CD4-positive, alpha-beta T cell (primary cell): ENCODE measurements around the gene MYOD1. TPM values are rescaled to one million over a fixed set of nuclear protein-coding genes. Genes with fewer than 3 reads are reported as not detected.

Experiments
- ATAC-seq: fragments of 200-7000 bp; cut with Tn5 transposase; one replicate; pipeline ENCODE4 v1.10.0; 2022; ENCODE audit warnings: mild to moderate bottlenecking; ENCODE audit not compliant: poor library complexity
- CTCF ChIA-PET: fragments of 350-600 bp; sonication (Branson Sonifier 250); formaldehyde crosslinking; loops from one replicate; lab custom pipeline; 2021; ENCODE audit warnings: antibody characterized with exemption, inconsistent platforms; lab: Charles Lee
- POLR2A ChIA-PET: fragments of 350-600 bp; sonication (Branson Sonifier 250); formaldehyde crosslinking; loops from one replicate; lab custom pipeline; 2021; ENCODE audit warnings: antibody characterized with exemption, inconsistent platforms; lab: Charles Lee
- DNase-seq, 14 experiments: peaks; one replicate each; pipeline ENCODE4 v3.0.0-alpha.2; 2013 to 2020; ENCODE audit warnings: mixed read lengths in 2 of 14
- H3K27ac ChIP-seq, 2 donors: one replicate each; pipeline versions ENCODE4 v1.5.1 to v1.7.0; 2013; ENCODE audit warnings: low read length in 2 of 2, low read depth in 1 of 2, mild to moderate bottlenecking in 1 of 2
- H3K27me3 ChIP-seq, 2 experiments: 1 replicate in 1 of 2; 2 replicates in 1 of 2; pipeline versions ENCODE4 v1.6.1 to v1.7.0; 2013; ENCODE audit warnings: low read length in 2 of 2, control low read depth in 1 of 2, mild to moderate bottlenecking in 1 of 2, moderate library complexity in 1 of 2; ENCODE audit not compliant: insufficient read depth in 2 of 2, control insufficient read depth in 1 of 2
- H3K36me3 ChIP-seq: one replicate; pipeline ENCODE4 v1.6.1; 2013; ENCODE audit warnings: low read length, control low read depth; ENCODE audit not compliant: insufficient read depth
- H3K4me1 ChIP-seq: one replicate; pipeline ENCODE4 v1.6.1; 2013; ENCODE audit warnings: low read length, control low read depth; ENCODE audit not compliant: insufficient read depth
- H3K4me3 ChIP-seq: one replicate; pipeline ENCODE4 v1.5.1; 2013; ENCODE audit warnings: mild to moderate bottlenecking, low read length, moderate library complexity
- H3K9me3 ChIP-seq, 2 experiments: 1 replicate in 1 of 2; 2 replicates in 1 of 2; pipeline versions ENCODE4 v1.6.1 to v1.7.0; 2013; ENCODE audit warnings: low read length in 2 of 2, mild to moderate bottlenecking in 2 of 2, control low read depth in 1 of 2, moderate library complexity in 1 of 2; ENCODE audit not compliant: control insufficient read depth in 1 of 2, insufficient read depth in 1 of 2
- H3K27ac Mint-ChIP-seq: one replicate; pipeline ENCODE4 v1.8.0; 2020; ENCODE audit warnings: mixed read lengths
- H3K27me3 Mint-ChIP-seq: one replicate; pipeline ENCODE4 v1.8.0; 2021; ENCODE audit warnings: mixed read lengths
- H3K36me3 Mint-ChIP-seq: one replicate; pipeline ENCODE4 v1.8.0; 2021; ENCODE audit warnings: low read depth, mixed read lengths
- H3K4me1 Mint-ChIP-seq: one replicate; pipeline ENCODE4 v1.8.0; 2021; ENCODE audit warnings: low read depth, mixed read lengths
- H3K4me3 Mint-ChIP-seq: one replicate; pipeline ENCODE4 v1.8.0; 2020; ENCODE audit warnings: mild to moderate bottlenecking, mixed read lengths
- H3K9me3 Mint-ChIP-seq: one replicate; pipeline ENCODE4 v1.8.0; 2020; ENCODE audit warnings: mixed read lengths
- intact Hi-C, 2 experiments: fragments of 100-400 bp; cut with DNase I in 1 of 2; cut with micrococcal nuclease in 1 of 2; formaldehyde crosslinking; loops; one replicate each; pipeline versions ENCODE4 v1.15.1 to v1.9.0; 2023 to 2025; cut with DNase I, micrococcal nuclease
- total RNA-seq, 174 experiments: library from RNA in 2 of 174; stranded (reverse) in 2 of 174; gene quantifications; one replicate each; pipeline ENCODE4 v1.2.3 and lab custom pipeline; 2021 to 2026
- TF ChIP-seq, protein P1 (sequence below): fragments of 200-600 bp; IDR thresholded peaks from one replicate; pipeline ENCODE4 v1.8.0; 2022; ENCODE audit warnings: antibody characterized with exemption, mild to moderate bottlenecking

Gene MYOD1
- total RNA-seq, 2 experiments from 2014 or later, result not detected

DNA sequence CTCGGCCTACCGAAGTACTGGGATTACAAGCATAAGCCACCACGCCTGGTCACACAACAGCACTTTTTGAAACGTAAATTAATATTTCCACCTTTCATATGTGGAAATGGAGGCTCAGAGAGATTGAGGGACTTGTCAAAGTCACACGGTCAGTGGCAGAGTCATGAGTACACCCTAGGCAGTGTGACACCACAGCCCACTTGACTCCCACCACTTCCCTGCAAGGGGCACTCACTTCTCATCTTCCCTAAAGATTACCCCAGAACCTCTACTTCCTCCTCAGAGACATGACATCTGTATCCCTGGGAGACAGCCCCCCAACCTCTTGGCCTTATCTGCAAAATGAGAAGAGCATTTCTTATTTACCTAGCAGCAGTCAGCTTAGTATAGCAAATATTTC, 16.5 kb upstream of the MYOD1 start:
- intact Hi-C loops, result no loop called here
- Mint-ChIP-seq H3K4me3 (no peak overlapping the region), H3K27me3 (peaks cover 26% of the 10 kb centered on the region), H3K27ac (no peak overlapping the region), H3K36me3 (no peaks in the 10 kb centered on the region), H3K4me1 (no peaks in the 10 kb centered on the region), H3K9me3 (no peaks in the 10 kb centered on the region)
- peaks cover 0 to 3% of the 10 kb centered on the region in 2 experiments for H3K9me3 ChIP-seq
- H3K36me3 ChIP-seq, result no peaks in the 10 kb centered on the region
- no peak overlapping the region for H3K27ac ChIP-seq
- no peaks in the 10 kb centered on the region for H3K4me1 ChIP-seq
- TF ChIP-seq, protein P1, sequence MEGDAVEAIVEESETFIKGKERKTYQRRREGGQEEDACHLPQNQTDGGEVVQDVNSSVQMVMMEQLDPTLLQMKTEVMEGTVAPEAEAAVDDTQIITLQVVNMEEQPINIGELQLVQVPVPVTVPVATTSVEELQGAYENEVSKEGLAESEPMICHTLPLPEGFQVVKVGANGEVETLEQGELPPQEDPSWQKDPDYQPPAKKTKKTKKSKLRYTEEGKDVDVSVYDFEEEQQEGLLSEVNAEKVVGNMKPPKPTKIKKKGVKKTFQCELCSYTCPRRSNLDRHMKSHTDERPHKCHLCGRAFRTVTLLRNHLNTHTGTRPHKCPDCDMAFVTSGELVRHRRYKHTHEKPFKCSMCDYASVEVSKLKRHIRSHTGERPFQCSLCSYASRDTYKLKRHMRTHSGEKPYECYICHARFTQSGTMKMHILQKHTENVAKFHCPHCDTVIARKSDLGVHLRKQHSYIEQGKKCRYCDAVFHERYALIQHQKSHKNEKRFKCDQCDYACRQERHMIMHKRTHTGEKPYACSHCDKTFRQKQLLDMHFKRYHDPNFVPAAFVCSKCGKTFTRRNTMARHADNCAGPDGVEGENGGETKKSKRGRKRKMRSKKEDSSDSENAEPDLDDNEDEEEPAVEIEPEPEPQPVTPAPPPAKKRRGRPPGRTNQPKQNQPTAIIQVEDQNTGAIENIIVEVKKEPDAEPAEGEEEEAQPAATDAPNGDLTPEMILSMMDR, result no peak
- no peak overlapping the region for H3K4me3 ChIP-seq
- ChIA-PET POLR2A (no interaction called here), CTCF (no interaction called here)
- H3K27me3 ChIP-seq, result peaks cover 4 to 9% of the 10 kb centered on the region in 2 experiments
- no peak for ATAC-seq
- no peak for DNase-seq

DNA sequence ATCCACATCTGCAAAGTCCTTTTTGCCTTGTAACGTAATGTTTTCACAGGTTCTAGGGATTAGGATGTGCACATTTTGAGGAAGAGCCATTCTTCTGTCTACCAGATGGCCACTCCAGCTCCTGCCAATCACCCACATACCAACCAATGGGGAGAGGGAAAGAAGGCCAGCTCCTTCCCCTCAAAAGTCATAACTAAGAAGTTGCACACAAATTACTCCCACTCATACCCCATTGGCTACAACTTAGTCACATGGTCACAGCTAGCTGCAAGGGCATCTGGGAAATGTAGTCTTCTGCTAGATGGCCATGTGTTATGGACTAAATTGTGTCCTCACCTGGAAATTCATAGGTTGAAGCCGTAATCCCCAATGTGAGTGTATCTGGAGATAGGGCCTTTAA, 15.4 kb upstream of the MYOD1 start:
- no peak for DNase-seq
- peaks cover 17% of the 10 kb centered on the region for H3K27me3 Mint-ChIP-seq
- Histone ChIP-seq H3K4me3 (no peak overlapping the region), H3K4me1 (no peaks in the 10 kb centered on the region), H3K27ac (no peak overlapping the region), H3K27me3 (peaks cover 3 to 4% of the 10 kb centered on the region in 2 experiments), H3K9me3 (peaks cover 0 to 2% of the 10 kb centered on the region in 2 experiments), H3K36me3 (no peaks in the 10 kb centered on the region)
- ATAC-seq, result no peak
- H3K27ac Mint-ChIP-seq, result no peak overlapping the region
- CTCF ChIA-PET, result no interaction called here
- TF ChIP-seq, protein P1, result no peak
- no peak overlapping the region for H3K4me3 Mint-ChIP-seq
- H3K36me3 Mint-ChIP-seq, result no peaks in the 10 kb centered on the region
- POLR2A ChIA-PET, result no interaction called here
- no peaks in the 10 kb centered on the region for H3K9me3 Mint-ChIP-seq
- intact Hi-C loops, result no loop called here
- H3K4me1 Mint-ChIP-seq, result no peaks in the 10 kb centered on the region

DNA sequence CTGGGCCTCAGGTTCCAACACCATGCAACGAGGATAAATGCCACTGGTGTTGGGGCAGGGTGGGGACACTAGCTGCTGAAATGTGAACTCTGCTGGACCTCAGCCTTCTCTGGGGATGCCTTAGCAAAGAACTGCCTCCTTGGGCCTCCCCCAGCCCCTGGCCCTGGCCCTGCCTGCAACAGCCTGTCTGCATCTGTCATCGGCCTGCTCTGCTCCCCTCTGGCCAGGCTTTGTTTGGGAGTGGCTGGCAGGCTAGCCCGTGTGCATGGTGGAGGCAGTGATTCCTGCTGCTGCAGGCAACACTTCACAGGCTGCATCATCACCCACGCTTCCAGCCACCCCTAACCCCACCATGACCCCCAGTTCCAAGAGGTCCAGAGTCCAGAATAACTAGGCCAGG, 11.5 kb upstream of the MYOD1 start:
- no peak overlapping the region for H3K4me3 ChIP-seq
- no peaks in the 10 kb centered on the region for H3K9me3 Mint-ChIP-seq
- H3K27me3 Mint-ChIP-seq, result peaks cover 17% of the 10 kb centered on the region
- TF ChIP-seq, protein P1, result no peak
- no peak overlapping the region for H3K27ac ChIP-seq
- H3K4me1 Mint-ChIP-seq, result no peaks in the 10 kb centered on the region
- H3K4me3 Mint-ChIP-seq, result no peak overlapping the region
- no peaks in the 10 kb centered on the region for H3K4me1 ChIP-seq
- H3K36me3 Mint-ChIP-seq, result no peaks in the 10 kb centered on the region
- ChIA-PET CTCF (no interaction called here), POLR2A (no interaction called here)
- intact Hi-C loops, result no loop called here
- no peak for DNase-seq
- ATAC-seq, result no peak
- H3K36me3 ChIP-seq, result no peaks in the 10 kb centered on the region
- H3K9me3 ChIP-seq, result peaks cover 0 to 5% of the 10 kb centered on the region in 2 experiments
- peaks cover 6 to 7% of the 10 kb centered on the region in 2 experiments for H3K27me3 ChIP-seq
- H3K27ac Mint-ChIP-seq, result no peak overlapping the region
